Tibial nerve (tissue), 4 donors: ENCODE data around the gene C16orf96. TPM values are rescaled to one million over a fixed set of nuclear protein-coding genes. Genes with fewer than 3 reads are reported as not detected.
A peak's percentile ranks its signal among the peaks of the same experiment; 100 is the strongest.

Experiments
- DNase-seq, 2 donors: peaks; one replicate each; pipeline ENCODE4 v3.0.0-alpha.2; 2019; ENCODE audit warnings: low spot score in 2 of 2
- H3K27ac ChIP-seq, 4 donors: fragments of 200-600 bp; sonication (generic) in 3 of 4; one replicate each; pipeline ENCODE4 v1.5.1; 2017 to 2019; ENCODE audit warnings: mild to moderate bottlenecking in 1 of 4
- H3K27me3 ChIP-seq, 2 donors: fragments of 200-600 bp; sonication (generic) in 1 of 2; one replicate each; pipeline versions ENCODE4 v1.5.1 to v1.6.0; 2017 to 2019
- H3K36me3 ChIP-seq, 3 donors: fragments of 200-600 bp; sonication (generic); one replicate each; pipeline ENCODE4 v1.5.1; 2018 to 2019
- H3K4me1 ChIP-seq, 4 donors: fragments of 200-600 bp; sonication (generic) in 3 of 4; one replicate each; pipeline ENCODE4 v1.5.1; 2017 to 2019
- H3K4me3 ChIP-seq, 4 donors: fragments of 200-600 bp; sonication (generic) in 3 of 4; one replicate each; pipeline ENCODE4 v1.5.1; 2017 to 2019; ENCODE audit warnings: mild to moderate bottlenecking in 1 of 4, moderate library complexity in 1 of 4
- H3K9me3 ChIP-seq, 4 donors: fragments of 200-600 bp; sonication (generic) in 3 of 4; one replicate each; pipeline ENCODE4 v1.5.1; 2017 to 2019
- CTCF ChIP-seq, 5 experiments: fragments of 200-600 bp in 3 of 5; fragments of 450-650 bp in 2 of 5; sonication (generic) in 3 of 5; IDR thresholded peaks; one replicate each; pipeline ENCODE4 v1.5.1; 2016 to 2019; ENCODE audit warnings: antibody characterized with exemption in 5 of 5, mild to moderate bottlenecking in 3 of 5, moderate library complexity in 2 of 5
- EP300 ChIP-seq, 2 donors: sonication (generic); formaldehyde crosslinking; IDR thresholded peaks; one replicate each; pipeline ENCODE4 v1.6.1; 2017; ENCODE audit warnings: antibody characterized with exemption in 2 of 2, mild to moderate bottlenecking in 1 of 2
- POLR2A ChIP-seq, 2 donors: fragments of 450-650 bp; IDR thresholded peaks; one replicate each; pipeline ENCODE4 v1.6.1; 2017; ENCODE audit warnings: antibody characterized with exemption in 2 of 2, mild to moderate bottlenecking in 2 of 2, moderate library complexity in 2 of 2
- WGBS, 2 donors: methylation state at CpG; one replicate each; pipeline ENCODE4 v1.1.5; 2018; 5-methylcytosine and 5-hydroxymethylcytosine counted together
- total RNA-seq, 4 donors: library from RNA; depleted of rRNA; stranded (reverse); fragments of >200 nt; gene quantifications; one replicate each; pipeline ENCODE4 v1.1.0, GENCODE V29; 2016

C16orf96 gene
- total RNA-seq, 4 donors from 2014 or later = 0.20 to 0.21 TPM; not detected in 2

GRCh38 chr16:4517812-4518680, 38.1 kb upstream of the C16orf96 start:
- peaks cover 0 to 54% (median 27%) of the 10 kb centered on the region in 4 donors for H3K4me1 ChIP-seq
- 66 to 70% methylated on average over 9 to 12 of the region's 12 CpGs for WGBS, 2 donors
- H3K36me3 ChIP-seq = peaks cover 0 to 22% (median under 1%) of the 10 kb centered on the region in 3 donors
- TF ChIP-seq EP300 (IDR thresholded peaks at IDR 0.05) (no peak), POLR2A (IDR thresholded peaks at IDR 0.05) (no peak), CTCF (IDR thresholded peaks at IDR 0.05) (peak in 4 of 5 experiments; percentile 15 to 52 (median 41))
- no peak overlapping the region for H3K4me3 ChIP-seq
- H3K27ac ChIP-seq = no peak overlapping the region
- DNase-seq = no peak
- no peaks in the 10 kb centered on the region for H3K27me3 ChIP-seq
- no peaks in the 10 kb centered on the region for H3K9me3 ChIP-seq

- Histone ChIP-seq H3K4me3 (no peak overlapping the region), H3K27me3 (no peaks in the 10 kb centered on the region), H3K9me3 (no peaks in the 10 kb centered on the region), H3K36me3 (peaks cover 0 to 23% (median 0%) of the 10 kb centered on the region in 3 donors), H3K27ac (no peak overlapping the region), H3K4me1 (peaks cover 0 to 40% (median 16%) of the 10 kb centered on the region in 4 donors)
- TF ChIP-seq EP300 (IDR thresholded peaks at IDR 0.05) (no peak), CTCF (IDR thresholded peaks at IDR 0.05) (no peak), POLR2A (IDR thresholded peaks at IDR 0.05) (no peak)
- DNase-seq = no peak
- WGBS, 2 donors = 79 to 90% methylated on average over 15 of the region's 15 CpGs
Observed at GRCh38 chr16:4519274-4520058, 36.7 kb upstream of the C16orf96 start.

DNA sequence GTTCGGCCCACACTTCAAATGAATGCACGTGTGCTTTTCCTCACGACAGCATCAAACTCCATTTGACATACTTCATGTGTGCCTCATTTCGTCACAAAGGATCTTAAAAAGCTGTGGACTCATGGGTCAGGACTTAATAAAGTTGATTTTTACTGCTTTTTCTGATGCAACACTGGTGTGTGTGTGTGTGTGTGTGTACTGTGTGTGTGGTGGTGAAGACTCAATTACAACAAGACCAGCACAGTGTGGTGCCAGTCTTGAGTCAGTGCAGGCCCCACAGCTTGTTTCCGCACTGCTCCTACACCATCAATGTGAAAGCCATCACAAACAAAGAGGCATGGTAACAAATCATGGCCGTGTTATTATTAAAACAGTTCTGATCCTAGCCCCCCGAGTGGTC, 35.2 kb upstream of the C16orf96 start:
- H3K9me3 ChIP-seq = no peaks in the 10 kb centered on the region
- H3K4me1 ChIP-seq = peaks cover 0 to 38% (median 5%) of the 10 kb centered on the region in 4 donors
- WGBS, 2 donors = 74 to 78% methylated on average over 7 of the region's 7 CpGs
- no peak overlapping the region for H3K4me3 ChIP-seq
- H3K27ac ChIP-seq = no peak overlapping the region
- TF ChIP-seq POLR2A (IDR thresholded peaks at IDR 0.05) (no peak), EP300 (IDR thresholded peaks at IDR 0.05) (no peak), CTCF (IDR thresholded peaks at IDR 0.05) (no peak)
- H3K36me3 ChIP-seq = peaks cover 0 to 23% (median 0%) of the 10 kb centered on the region in 3 donors
- H3K27me3 ChIP-seq = no peaks in the 10 kb centered on the region
- DNase-seq = no peak

DNA sequence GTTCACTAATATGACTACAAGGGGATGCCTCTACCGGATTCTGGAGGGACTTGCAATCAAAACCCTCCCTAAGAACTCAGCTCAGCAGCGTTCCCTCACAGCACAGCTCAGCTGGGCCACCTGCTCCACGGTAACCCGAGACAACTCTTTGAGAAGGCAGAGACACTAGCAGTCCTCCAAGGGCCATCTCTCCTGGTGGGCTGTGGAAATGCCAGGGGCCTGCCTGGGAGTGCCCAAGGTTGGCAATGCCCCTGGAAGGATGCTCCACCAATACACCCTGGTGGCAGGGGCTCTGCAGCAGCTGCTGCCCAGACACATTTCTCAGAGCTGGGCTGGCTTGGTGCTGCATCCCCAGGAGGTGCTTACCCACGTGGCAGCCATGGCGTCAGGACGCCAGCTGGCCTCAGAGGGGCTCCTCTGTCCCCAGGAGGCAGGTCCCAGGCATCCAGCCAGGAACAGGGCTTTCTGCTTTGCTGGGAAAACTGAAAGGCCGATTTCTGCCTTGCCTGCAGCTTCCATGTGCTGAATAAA, 34.0 kb upstream of the C16orf96 start:
- no peak for TF ChIP-seq POLR2A (IDR thresholded peaks at IDR 0.05)
- DNase-seq = no peak
- WGBS, 2 donors = 38 to 52% methylated on average over 4 to 8 of the region's 8 CpGs
- H3K36me3 ChIP-seq = peaks cover 0 to 23% (median 0%) of the 10 kb centered on the region in 3 donors
- H3K4me3 ChIP-seq = no peak overlapping the region
- no peaks in the 10 kb centered on the region for H3K9me3 ChIP-seq
- H3K27me3 ChIP-seq = no peaks in the 10 kb centered on the region
- H3K27ac ChIP-seq = peak overlapping the region in 1 of 4 donors; percentile 50
- peaks cover 0 to 30% (median 2%) of the 10 kb centered on the region in 4 donors for H3K4me1 ChIP-seq

GRCh38 chr16:4523686-4524085, 32.5 kb upstream of the C16orf96 start:
- WGBS, 2 donors = 90 to 98% methylated on average over 4 of the region's 4 CpGs
- no peaks in the 10 kb centered on the region for H3K27me3 ChIP-seq
- no peak for DNase-seq
- no peaks in the 10 kb centered on the region for H3K9me3 ChIP-seq
- H3K36me3 ChIP-seq = peaks cover 0 to 23% (median 0%) of the 10 kb centered on the region in 3 donors
- no peak overlapping the region for H3K27ac ChIP-seq
- TF ChIP-seq POLR2A (IDR thresholded peaks at IDR 0.05) (no peak), EP300 (IDR thresholded peaks at IDR 0.05) (no peak), CTCF (IDR thresholded peaks at IDR 0.05) (no peak)
- H3K4me3 ChIP-seq = no peak overlapping the region
- peaks cover 0 to 29% (median 2%) of the 10 kb centered on the region in 4 donors for H3K4me1 ChIP-seq
